HepG2 (cell line): ENCODE measurements around the gene PLCB1. TPM values are rescaled to one million over a fixed set of nuclear protein-coding genes. Genes with fewer than 3 reads are reported as not detected.
A peak's percentile ranks its signal among the peaks of the same experiment; 100 is the strongest.

ENCODE experiments used
- ARHGAP35 ChIP-seq: sonication (generic); formaldehyde crosslinking; IDR thresholded peaks from 2 replicates; pipeline ENCODE4 v1.9.0; 2022; ENCODE audit warnings: mild to moderate bottlenecking, inconsistent platforms, moderate library complexity, missing genetic modification reagents, borderline replicate concordance
- ATF7-NPFF ChIP-seq: sonication (generic); formaldehyde crosslinking; IDR thresholded peaks from 2 replicates; pipeline ENCODE4 v1.8.1; 2023; ENCODE audit warnings: mild to moderate bottlenecking, low read depth, missing genetic modification reagents, moderate library complexity
- CCDC6 ChIP-seq: sonication (generic); formaldehyde crosslinking; IDR thresholded peaks from 2 replicates; pipeline ENCODE4 v1.8.1; 2022; ENCODE audit warnings: mild to moderate bottlenecking, missing genetic modification reagents, moderate library complexity
- EHMT2 ChIP-seq: fragments of 200-600 bp; sonication (generic); IDR thresholded peaks from 2 replicates; pipeline ENCODE4 v1.7.0; 2017; ENCODE audit warnings: antibody characterized with exemption, low read depth, low read length, borderline replicate concordance
- GATAD1 ChIP-seq: IDR thresholded peaks from 2 replicates; pipeline ENCODE4 v1.6.1; 2016; ENCODE audit warnings: missing genetic modification reagents, missing compliant biosample characterization
- HNF4A ChIP-seq: sonication (generic); formaldehyde crosslinking; IDR thresholded peaks from 2 replicates; pipeline ENCODE4 v1.4.0; 2020; ENCODE audit warnings: missing genetic modification reagents
- HOXA5 ChIP-seq: sonication (generic); formaldehyde crosslinking; IDR thresholded peaks from 2 replicates; pipeline ENCODE4 v1.4.0; 2020; ENCODE audit warnings: missing genetic modification reagents
- MED13 ChIP-seq: sonication (generic); formaldehyde crosslinking; IDR thresholded peaks from 2 replicates; pipeline ENCODE4 v1.5.0; 2020; ENCODE audit warnings: missing genetic modification reagents
- MED8 ChIP-seq: sonication (generic); formaldehyde crosslinking; IDR thresholded peaks from 2 replicates; pipeline ENCODE4 v1.8.1; 2023; ENCODE audit warnings: mild to moderate bottlenecking, missing genetic modification reagents; ENCODE audit not compliant: insufficient replicate concordance
- MTF2 ChIP-seq: sonication (generic); formaldehyde crosslinking; IDR thresholded peaks from 2 replicates; pipeline ENCODE4 v1.5.0; 2020; ENCODE audit warnings: missing genetic modification reagents, borderline replicate concordance
- PHF21A ChIP-seq: sonication (generic); formaldehyde crosslinking; IDR thresholded peaks from 2 replicates; pipeline ENCODE4 v1.5.0; 2020; ENCODE audit warnings: mild to moderate bottlenecking, missing genetic modification reagents
- RFXAP ChIP-seq: sonication (generic); formaldehyde crosslinking; IDR thresholded peaks from 2 replicates; pipeline ENCODE4 v1.4.0; 2020; ENCODE audit warnings: missing genetic modification reagents, borderline replicate concordance
- SALL1 ChIP-seq: sonication (generic); formaldehyde crosslinking; IDR thresholded peaks from 2 replicates; pipeline ENCODE4 v1.8.0; 2022; ENCODE audit warnings: mild to moderate bottlenecking, missing genetic modification reagents
- SNAPC2 ChIP-seq: sonication (generic); formaldehyde crosslinking; IDR thresholded peaks from 2 replicates; pipeline ENCODE4 v1.8.1; 2022; ENCODE audit warnings: mild to moderate bottlenecking, missing genetic modification reagents
- TCF7L2 ChIP-seq: IDR thresholded peaks from 2 replicates; pipeline ENCODE4 v1.6.1; 2011; ENCODE audit warnings: mild to moderate bottlenecking, low read depth, low read length, moderate library complexity
- ZBTB38 ChIP-seq: sonication (generic); formaldehyde crosslinking; IDR thresholded peaks from 2 replicates; pipeline ENCODE4 v1.5.1; 2020; ENCODE audit warnings: mild to moderate bottlenecking, missing genetic modification reagents
- ZMYM3 ChIP-seq: sonication (generic); formaldehyde crosslinking; IDR thresholded peaks from 2 replicates; pipeline ENCODE4 v1.5.1; 2020; ENCODE audit warnings: mild to moderate bottlenecking, missing genetic modification reagents
- ZNF337 ChIP-seq: sonication (generic); formaldehyde crosslinking; IDR thresholded peaks from 2 replicates; pipeline ENCODE4 v1.5.1; 2020; ENCODE audit warnings: missing genetic modification reagents, low read depth, mild to moderate bottlenecking, borderline replicate concordance
- ZNF382 ChIP-seq: sonication (generic); formaldehyde crosslinking; IDR thresholded peaks from 2 replicates; pipeline ENCODE4 v1.5.0; 2020; ENCODE audit warnings: missing genetic modification reagents, mild to moderate bottlenecking, borderline replicate concordance
- polyA plus RNA-seq, 8 experiments: library from polyadenylated mRNA; depleted of rRNA in 3 of 8; stranded (reverse) in 7 of 8; unstranded in 1 of 8; fragments of >200 nt; fragmentation: Illumina TruSeq in 4 of 8; extraction: Trizol in 4 of 8; gene quantifications; 2 replicates each; pipeline versions ENCODE4 v1.2.1 to v1.2.3, GENCODE V29; 2011 to 2016; ENCODE audit warnings: low read depth in 4 of 8, missing spikeins in 1 of 8, mixed read lengths in 1 of 8; ENCODE audit not compliant: insufficient read depth in 1 of 8
- total RNA-seq, 5 experiments: library from RNA; depleted of rRNA; stranded (reverse); fragments of >200 nt; fragmentation: Illumina TruSeq; extraction: Trizol; gene quantifications; 2 replicates each; pipeline ENCODE4 v1.2.3, GENCODE V29; 2016; ENCODE audit warnings: low read depth in 1 of 5
- TF ChIP-seq, protein P1 (sequence below): IDR thresholded peaks from 2 replicates; pipeline ENCODE4 v1.6.1; 2012; ENCODE audit warnings: low read length, improper control_type of control experiment
- TF ChIP-seq, protein P2 (sequence below): sonication (generic); formaldehyde crosslinking; IDR thresholded peaks from 2 replicates; pipeline ENCODE4 v1.4.0; 2020; ENCODE audit warnings: missing genetic modification reagents, mild to moderate bottlenecking, borderline replicate concordance

The PLCB1 gene
- total and polyA plus RNA-seq, 2 of the 13 experiments (the other 11 are each of a cell fraction or from before 2014, with no cell fraction given), result 42.4 to 55.9 TPM

DNA sequence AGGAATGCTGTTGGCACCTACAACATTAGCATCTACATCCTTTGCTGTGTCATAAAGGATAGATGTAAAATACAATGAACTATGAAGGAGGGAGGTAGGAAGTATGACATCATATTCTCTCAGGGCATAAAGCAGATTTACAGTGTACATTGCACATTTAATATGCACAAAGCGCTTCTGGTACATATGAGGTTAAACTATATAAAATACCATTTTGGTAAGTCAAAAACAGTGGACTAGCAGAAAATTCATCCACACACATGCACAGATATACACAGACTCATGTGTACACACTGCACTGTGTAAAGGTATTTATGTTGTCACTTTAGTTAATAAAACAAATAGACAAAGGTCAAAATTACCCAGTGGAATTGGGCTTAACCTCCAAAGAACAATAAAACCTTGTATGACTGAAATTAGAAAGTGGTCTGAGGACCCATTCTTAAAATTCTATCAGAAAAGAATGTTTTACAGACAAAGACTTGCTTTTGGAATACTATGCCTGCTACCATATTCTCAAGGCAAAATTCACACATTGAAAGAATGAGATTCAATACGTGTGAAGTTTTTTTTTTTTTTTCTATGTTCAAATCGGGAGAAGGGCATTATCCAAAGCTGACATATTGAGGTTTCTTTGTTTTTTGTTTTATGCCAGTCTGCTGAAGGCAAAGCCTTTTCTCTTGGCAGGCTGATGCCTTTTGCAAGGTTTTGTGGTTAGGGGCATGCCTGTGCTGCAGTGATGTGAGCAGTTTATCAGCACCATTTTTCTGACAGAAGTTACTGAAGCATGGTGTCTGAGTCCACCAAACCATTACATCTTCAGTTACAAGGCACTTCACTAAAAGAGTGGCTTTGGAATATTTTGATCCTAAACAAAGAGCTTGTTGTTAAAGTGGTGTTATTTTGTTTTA is 199.0 kb downstream of the PLCB1 start (continued):
- peak; percentile 87 for TF ChIP-seq HNF4A (CRISPR knock-in tag)
- TF ChIP-seq ATF7-NPFF (CRISPR knock-in tag), result 0 out of 2 replicates have a peak, but pooled peaks have one; percentile 36
- TF ChIP-seq, protein P1, sequence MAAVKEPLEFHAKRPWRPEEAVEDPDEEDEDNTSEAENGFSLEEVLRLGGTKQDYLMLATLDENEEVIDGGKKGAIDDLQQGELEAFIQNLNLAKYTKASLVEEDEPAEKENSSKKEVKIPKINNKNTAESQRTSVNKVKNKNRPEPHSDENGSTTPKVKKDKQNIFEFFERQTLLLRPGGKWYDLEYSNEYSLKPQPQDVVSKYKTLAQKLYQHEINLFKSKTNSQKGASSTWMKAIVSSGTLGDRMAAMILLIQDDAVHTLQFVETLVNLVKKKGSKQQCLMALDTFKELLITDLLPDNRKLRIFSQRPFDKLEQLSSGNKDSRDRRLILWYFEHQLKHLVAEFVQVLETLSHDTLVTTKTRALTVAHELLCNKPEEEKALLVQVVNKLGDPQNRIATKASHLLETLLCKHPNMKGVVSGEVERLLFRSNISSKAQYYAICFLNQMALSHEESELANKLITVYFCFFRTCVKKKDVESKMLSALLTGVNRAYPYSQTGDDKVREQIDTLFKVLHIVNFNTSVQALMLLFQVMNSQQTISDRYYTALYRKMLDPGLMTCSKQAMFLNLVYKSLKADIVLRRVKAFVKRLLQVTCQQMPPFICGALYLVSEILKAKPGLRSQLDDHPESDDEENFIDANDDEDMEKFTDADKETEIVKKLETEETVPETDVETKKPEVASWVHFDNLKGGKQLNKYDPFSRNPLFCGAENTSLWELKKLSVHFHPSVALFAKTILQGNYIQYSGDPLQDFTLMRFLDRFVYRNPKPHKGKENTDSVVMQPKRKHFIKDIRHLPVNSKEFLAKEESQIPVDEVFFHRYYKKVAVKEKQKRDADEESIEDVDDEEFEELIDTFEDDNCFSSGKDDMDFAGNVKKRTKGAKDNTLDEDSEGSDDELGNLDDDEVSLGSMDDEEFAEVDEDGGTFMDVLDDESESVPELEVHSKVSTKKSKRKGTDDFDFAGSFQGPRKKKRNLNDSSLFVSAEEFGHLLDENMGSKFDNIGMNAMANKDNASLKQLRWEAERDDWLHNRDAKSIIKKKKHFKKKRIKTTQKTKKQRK, result no peak
- TF ChIP-seq ZBTB38 (CRISPR knock-in tag), result no peak
- TF ChIP-seq, protein P2, sequence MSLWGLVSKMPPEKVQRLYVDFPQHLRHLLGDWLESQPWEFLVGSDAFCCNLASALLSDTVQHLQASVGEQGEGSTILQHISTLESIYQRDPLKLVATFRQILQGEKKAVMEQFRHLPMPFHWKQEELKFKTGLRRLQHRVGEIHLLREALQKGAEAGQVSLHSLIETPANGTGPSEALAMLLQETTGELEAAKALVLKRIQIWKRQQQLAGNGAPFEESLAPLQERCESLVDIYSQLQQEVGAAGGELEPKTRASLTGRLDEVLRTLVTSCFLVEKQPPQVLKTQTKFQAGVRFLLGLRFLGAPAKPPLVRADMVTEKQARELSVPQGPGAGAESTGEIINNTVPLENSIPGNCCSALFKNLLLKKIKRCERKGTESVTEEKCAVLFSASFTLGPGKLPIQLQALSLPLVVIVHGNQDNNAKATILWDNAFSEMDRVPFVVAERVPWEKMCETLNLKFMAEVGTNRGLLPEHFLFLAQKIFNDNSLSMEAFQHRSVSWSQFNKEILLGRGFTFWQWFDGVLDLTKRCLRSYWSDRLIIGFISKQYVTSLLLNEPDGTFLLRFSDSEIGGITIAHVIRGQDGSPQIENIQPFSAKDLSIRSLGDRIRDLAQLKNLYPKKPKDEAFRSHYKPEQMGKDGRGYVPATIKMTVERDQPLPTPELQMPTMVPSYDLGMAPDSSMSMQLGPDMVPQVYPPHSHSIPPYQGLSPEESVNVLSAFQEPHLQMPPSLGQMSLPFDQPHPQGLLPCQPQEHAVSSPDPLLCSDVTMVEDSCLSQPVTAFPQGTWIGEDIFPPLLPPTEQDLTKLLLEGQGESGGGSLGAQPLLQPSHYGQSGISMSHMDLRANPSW, result no peak
- TF ChIP-seq SNAPC2 (CRISPR knock-in tag), result no peak
- TF ChIP-seq PHF21A (CRISPR knock-in tag), result peak; percentile 70
- no peak for TF ChIP-seq CCDC6
- TF ChIP-seq GATAD1 (CRISPR knock-in tag), result no peak; the same call in 1 of the 2 replicates
- TF ChIP-seq MED8, result no peak
- no peak for TF ChIP-seq ARHGAP35 (CRISPR knock-in tag)
- peak; percentile 50; the same call in 1 of the 2 replicates for TF ChIP-seq SALL1 (CRISPR knock-in tag)
- TF ChIP-seq RFXAP (CRISPR knock-in tag), result no peak
- TF ChIP-seq HOXA5, result no peak
- no peak for TF ChIP-seq ZNF382 (CRISPR knock-in tag)
- TF ChIP-seq EHMT2, result peak; percentile 87; the same call in 1 of the 2 replicates
- no peak for TF ChIP-seq ZNF337 (CRISPR knock-in tag)
- no peak for TF ChIP-seq TCF7L2
- no peak for TF ChIP-seq MTF2
- TF ChIP-seq ZMYM3 (CRISPR knock-in tag), result no peak
- no peak for TF ChIP-seq MED13 (CRISPR knock-in tag)
